NCI-H2227 (cell line): ENCODE results near the gene MKNK2.

Experiments
- DNase-seq: peaks from one replicate; lab custom pipeline; 2025; ENCODE audit not compliant: unreplicated experiment; lab: John Stamatoyannopoulos, UW

The MKNK2 gene

DNA sequence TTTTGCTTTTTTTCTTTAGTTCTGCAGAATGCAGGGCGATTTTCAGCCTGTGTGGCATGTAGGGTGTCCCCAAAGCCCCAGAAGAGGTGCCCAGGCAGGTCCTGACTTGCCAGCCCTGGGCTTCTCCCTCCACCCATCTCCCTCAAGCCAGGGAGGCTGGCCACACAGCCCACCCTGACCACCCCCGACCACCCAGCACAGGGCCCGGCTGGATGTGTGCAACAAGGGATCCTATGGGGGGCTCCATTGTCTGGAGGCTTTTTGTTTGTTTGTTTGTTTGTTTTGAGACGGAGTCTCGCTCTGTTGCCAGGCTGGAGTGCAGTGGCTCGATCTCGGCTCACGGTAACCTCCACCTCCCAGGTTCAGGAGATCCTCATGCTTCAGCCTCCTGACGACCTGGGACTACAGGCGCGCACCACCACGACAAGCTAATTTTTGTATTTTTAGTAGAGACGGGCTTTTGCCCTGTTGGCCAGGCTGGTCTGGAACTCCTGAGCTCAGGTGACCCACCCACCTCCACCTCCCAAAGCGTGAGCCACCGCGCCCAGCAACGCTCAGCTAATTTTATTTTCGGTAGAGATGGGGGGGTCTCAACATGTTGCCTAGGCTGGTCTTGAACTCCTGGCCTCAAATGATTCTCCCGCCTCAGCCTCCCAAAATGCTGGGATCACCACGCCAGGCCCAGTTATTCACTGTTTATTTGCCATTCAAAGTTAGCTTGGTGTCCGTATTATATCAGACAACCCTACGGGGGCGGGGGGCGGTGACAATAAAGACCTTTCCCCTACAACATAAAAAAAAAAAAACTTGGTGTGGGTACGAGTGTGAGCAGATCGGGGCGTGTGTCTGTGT is 7.8 kb upstream of the MKNK2 start:
- DNase-seq = no peak

DNA sequence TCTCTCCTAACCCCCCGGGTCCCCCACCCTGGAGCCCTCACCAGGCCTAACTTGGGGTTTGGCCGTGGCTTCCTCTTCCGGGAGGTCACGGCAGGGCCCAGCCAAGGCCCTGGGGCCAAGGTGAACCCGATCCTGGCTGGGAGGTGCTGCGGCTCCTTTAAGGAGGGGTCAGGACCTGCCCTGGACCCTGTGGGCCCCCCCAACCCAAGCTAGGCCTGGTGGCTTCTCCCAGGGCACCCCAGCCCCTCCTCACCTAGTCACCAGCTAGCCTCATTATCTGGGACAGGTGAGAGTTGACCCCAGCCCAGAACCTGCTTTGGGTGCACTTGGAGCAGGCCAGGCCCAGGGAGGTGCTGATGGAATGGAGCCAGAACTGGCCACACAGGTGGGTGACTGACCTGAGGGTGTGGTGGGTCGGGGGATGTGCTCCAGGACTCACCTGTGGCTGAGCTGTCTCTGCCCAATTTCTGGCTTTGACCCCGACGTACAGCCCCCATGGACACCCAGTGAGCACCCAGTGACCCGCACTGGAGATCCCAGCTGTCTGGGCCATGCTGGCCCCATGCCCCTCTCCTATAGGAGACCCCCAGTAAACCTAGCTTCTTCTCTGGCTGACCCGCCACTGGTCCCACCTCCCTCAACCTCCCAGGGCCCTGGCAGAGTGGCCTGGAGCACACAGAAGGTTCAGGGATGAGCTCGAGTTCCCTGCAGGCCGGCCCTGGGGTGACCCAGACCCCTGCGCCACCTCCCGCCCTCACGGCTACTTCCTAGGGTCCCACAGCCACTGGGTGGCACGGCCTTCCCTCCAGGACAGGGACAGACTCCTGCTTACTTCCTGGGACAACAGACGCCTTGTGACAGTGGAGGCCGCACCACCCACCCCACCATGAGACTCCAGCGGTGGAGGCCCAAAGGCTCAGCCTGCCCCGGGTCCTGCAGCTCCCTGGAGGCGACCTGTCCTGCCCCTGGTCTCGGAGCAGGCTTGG is 6.7 kb upstream of the MKNK2 start:
- DNase-seq = no peak

DNA sequence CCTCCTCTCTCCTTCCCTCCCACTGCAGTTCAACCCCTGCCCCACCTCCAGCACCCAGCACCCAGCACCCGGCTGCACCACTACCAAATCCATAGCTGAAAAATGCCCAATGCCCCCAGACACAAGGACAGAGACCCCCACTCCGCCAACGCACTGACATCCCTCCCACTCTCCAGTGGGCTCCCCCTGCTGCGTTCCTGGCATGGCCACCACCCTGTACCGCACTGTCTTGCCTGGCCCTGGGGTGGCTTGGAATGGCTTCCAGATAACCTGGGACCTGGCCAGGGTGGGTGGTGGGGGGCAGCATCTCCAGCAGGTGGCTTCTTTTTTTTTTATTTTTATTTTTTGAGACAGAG is 5.8 kb upstream of the MKNK2 start:
- no peak for DNase-seq

DNA sequence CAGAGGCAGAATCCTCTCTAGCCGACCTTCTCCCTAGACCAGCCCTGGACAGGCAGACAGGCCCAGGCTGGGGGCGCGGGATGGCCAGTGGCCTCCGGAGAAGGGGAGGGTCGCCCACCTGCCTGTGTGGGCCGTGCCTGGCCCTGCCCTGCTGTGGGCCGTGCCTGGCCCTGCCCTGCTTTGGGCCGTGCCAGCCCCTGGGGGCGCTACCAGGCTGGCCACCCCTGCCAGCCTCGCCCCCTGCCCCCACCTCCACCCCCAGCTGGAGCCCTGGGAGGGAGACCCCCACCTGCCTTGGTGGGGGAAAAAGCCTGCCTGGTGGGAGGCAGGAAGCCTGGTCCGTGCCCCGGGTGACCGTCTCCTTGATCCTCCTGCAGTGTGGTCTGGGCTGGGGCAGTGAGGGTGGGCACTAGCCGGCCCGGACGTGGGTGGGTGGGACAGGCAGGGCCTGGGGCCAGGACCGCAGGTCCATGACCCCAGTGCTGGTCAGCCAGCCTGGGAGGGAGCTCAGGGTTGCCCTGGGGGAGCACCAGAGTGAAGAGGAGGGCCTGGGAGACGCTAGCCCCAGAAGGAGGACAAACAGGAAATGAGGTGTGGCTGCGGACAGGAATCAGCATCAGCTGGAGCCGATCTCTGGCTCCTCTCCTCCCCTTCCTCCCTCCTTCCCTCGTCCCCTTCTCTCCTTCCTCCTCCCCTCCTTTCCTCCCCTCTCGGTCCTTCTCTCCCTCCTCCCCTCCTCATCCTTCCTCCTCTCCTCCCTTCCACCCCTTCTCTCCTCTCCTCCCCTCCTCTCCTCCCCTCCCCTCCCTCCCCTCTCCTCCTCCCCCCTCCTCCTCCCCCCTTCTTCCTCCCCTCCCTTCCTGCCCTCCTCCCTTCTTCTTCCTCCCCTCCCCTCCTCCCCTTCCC is 5.1 kb upstream of the MKNK2 start:
- no peak for DNase-seq

DNA sequence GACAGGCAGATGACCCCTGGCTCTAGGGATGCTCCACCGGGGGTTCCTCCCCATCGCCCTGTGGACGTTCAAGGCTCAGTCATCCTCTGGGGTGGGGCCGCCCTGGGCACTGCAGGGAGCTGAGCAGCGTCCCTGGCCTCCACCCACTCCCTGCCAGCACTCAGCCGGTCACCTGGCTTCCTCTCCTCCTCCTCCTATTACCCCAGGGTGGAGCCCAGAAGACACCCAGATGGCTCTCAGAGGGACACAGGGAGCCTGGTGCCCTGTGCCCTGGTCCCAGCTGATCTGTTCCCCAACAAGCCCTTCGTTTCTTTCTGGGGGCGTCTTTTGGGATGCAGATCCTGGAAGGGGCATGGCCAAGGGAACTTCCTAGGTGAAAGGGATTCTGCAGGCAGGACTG is 3.7 kb upstream of the MKNK2 start:
- DNase-seq = no peak

DNA sequence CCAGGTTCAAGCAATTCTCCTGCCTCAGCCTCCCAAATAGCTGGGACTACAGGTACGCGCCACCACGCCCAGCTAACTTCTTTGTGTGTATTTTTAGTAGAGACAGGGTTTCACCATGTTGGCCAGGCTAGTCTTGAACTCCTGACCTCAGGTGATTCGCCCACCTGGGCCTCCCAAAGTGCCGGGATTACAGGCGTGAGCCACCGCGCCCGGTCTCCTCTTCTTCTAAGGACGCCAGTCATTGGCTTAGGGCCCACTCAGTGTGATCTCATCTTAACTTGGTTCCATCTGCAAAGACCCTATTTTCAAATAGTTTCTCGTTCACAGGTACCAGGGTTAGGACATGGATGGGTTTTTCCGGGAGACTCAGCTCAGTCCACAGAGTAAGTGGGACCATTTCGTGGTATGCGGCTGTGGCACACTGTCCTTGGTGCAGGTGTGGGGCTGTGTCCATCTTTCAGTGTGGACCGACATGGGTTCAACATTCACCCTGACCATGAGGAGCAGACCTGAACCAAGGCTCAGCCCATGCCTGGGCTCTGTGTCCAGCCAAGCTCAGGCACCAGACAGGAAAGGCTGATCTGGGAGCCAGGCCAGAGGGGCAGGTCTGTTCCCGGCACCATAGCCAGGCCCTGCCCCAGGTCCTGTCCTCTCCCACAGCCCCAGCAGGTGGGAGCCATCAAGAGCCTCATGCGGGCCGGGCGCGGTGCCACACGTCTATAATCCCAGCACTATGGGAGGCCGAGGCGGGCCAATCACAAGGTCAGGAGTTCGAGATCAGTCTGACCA is 2.8 kb upstream of the MKNK2 start:
- no peak for DNase-seq

DNA sequence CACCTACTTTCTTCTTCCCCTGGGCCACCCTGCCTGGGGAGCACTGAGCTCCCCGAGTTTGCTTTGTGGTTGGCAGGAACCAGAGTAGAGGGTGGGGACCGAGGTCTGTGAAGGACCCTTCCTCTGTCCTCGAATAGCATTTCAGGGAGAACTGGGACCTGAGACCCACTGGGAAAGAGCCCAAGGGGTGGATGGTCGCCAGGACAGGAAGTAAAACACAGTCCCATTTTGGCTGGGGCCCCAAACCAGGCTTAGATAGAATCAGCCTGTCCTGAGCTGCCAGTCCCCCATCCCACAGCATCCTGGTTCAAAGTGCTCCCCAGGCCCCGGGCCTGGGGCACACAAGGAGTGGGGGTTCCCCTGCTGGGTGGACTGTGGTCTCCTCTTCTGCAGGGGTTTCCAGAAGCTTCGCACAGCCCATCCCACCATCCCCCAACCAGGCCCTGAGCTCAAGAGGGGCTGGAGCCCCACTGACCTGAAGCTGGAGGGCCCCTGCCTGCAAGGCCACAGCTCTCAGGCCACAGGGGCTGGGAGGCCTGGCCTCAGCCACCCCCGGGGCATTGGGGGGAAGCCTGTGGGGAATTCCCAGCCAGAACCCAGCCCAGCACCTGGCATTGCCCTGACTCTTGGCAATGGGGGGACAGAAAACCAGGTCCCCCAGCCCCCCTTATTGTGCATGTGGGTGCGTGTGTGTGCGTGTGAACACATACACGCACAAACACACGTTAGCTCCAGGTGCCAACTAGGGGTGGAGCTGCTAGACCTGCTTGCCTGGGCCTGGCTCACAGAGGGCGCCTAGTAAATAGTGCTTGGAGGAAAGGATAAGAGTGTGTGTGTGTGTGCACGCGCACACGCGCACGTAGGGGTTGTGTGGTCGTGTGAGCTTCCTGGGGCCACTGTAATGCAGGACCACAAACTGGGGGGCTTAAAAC is 995 bp upstream of the MKNK2 start:
- no peak for DNase-seq

DNA sequence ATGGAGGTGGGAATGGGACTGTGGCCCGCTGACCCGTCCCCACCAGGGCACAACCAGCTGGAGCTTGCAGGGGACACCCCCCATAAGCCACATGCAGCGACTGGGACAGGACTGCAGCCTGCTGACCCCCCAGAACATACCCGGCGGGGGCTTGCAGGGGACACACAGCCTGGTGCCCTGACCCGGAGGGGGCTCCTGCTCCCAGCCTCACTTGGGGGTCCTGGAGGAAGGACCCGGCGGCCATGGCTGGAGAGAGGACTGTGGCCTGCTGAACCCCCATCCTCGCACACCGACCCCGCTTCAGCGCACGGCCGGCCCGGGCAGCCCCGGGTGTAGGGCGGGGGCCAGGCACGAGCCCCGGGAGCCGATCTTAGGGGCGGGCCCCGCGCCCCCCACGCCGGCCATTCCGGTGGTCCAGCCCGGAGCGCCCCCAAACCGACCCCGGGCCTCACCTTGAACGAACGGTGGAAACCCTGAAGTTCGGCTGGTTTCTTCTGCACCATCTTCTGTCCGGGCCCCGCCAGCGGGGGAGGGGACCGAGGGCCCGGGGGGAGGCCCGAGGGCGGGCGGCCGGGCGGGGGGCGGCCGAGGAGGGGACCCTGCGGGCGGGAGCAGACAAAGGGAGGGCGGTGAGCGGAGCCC is 574 bp downstream of the MKNK2 start:
- DNase-seq = no peak

DNA sequence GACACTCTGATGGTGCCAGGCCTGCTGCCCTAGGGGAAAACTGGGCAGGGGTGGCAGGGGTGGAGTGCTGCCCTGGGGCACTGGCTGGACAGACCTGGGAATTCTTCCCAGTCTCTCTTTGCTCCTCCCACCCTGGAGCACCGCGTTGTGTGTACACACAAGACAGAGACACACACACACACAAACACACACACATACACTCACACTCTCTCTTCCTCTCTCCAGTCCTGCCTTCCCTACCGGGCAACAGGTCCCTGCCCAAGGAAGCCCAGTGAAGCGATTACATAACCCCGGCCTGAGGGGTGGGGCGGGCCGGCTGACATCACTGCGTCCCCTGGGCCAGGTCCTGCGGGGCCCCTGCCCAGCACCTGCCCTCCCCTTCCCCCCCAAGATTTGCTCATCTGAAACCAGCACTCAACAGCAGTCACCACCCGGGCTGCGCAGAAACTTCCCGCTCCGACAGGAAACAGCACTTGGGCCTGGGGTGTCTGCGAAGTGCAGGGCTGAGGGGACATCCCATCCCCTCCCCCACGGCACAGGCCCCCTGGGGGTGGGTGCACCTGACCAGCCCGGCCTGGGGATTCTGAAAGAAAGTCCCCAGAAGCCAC is 1.2 kb downstream of the MKNK2 start:
- DNase-seq = peak; percentile 61

DNA sequence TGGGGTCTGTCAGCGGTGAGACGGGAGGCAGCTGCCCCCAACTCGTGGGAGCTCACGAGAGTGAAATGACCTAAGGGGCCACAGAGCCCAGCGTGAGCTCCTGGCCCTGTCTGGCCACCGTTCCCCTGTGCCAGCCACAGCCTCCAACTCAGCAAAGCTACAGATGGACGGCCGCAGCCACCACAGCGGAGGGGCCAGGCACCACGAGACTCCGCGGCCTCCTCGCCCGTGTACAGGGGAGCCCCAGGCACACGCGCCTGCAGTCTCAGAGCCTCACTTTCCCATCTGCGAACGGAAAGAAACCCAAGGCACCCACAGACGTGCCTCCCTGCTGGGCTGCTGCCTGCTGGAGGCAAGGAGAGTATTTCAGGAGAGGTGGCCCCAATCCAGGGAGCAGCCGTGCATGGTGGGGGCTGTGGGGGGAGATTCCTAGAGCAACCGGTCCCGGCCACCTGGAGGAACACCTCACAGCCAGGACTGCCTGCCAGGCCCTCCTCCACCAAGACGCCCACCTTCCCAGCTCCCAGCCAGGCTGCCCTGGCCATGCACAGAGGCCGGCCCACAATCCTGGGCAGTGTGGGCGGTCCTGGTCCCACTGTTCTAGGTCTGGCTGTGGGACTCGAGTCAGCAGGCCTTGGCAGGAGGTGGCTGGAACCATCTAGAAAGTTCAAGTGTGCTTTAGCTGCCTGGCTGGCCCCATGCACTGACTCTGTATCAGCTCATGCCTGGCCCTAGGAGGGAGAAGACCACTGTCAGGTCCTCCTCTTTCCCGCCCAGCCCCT is 1.9 kb downstream of the MKNK2 start:
- DNase-seq = no peak

DNA sequence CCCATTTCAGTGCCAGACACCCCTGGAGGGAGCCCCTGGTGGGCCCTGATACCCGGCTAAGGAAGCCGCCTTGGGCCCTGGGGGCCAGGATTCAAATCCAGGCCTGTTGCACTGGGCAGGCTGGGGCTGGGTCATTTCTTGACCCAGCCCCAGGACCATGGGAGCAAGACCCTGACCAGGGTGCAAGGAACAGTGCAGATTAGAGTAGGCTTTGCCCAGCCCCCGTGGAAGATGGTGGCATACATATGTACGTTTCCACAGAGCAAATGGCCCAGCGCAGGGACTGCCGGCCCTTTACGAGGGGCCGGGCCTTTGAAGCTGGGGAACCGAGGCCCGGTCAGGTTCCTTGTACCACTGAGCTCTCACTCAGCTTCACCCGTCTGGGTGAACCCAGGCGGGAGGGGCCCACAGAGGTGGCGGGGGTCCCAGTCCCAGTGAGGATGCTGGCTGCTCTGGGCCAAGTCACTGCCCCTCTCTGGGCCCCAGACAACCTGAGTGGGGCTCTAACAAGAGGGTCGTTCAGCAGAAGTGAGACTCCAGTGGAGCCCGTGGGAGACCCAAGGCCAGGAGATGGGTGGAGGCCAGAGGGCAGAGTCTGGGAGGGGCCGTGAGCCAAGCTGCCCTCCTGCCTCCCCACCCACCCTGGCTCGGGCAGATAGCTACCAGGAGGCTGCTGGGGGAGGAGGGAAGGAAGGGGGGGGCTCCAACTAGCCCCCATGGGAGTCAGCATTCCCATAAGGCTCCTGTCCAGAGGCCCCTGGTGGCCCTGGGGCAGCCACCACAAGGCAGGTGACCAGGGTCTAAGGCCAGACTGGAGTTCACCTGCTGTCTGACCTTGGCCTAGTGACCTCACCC is 2.7 kb downstream of the MKNK2 start:
- no peak for DNase-seq

DNA sequence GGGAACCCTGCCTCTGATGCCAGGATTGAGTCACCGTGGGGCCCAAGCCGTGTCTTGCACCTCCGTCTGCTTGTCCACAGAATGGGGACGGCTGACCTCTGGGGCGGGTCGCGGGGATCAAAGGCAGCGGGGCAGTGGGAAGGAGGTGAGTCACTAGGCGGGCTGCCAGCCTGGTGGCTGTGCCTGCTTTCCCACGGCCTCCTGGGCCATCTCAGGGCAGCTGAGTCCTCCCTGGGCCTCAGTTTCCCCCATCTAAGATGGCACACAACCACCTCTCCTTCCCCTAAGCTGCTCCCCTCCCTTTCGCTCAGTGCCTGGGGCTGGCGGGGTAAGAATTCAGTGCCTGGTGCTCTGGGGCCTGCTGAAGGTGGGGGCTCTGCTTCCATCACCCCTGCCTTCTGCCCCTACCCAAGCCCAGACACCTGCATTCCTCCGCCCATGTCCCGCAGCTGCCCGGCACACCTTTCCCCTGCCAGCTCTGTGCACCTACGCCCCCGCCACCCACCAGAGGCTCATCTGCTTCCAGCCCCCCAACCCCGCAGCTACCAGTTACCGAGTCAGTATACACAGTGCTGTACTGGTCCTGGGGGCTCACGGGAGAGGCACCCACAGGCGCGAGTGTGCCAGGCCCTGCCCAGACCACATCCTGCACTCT is 3.5 kb downstream of the MKNK2 start:
- DNase-seq = no peak

DNA sequence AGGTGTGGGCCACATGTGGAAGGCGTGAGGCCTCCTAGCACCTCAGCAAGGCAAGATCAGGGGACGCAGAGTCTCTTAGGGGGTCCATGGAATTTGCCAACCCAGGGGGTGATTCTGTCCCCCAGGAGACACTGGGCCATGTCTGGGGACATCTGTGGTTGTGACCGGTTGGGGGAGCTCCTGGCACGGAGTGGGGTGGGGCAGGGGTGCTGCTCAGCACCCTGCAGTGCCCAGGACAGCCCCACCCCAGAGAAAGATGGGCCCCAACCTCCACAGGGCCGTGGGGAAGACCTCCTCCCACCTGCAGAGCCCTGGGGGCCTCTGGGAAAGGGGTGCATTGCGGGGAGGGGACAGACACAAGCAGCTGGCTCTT is 4.0 kb downstream of the MKNK2 start:
- no peak for DNase-seq

DNA sequence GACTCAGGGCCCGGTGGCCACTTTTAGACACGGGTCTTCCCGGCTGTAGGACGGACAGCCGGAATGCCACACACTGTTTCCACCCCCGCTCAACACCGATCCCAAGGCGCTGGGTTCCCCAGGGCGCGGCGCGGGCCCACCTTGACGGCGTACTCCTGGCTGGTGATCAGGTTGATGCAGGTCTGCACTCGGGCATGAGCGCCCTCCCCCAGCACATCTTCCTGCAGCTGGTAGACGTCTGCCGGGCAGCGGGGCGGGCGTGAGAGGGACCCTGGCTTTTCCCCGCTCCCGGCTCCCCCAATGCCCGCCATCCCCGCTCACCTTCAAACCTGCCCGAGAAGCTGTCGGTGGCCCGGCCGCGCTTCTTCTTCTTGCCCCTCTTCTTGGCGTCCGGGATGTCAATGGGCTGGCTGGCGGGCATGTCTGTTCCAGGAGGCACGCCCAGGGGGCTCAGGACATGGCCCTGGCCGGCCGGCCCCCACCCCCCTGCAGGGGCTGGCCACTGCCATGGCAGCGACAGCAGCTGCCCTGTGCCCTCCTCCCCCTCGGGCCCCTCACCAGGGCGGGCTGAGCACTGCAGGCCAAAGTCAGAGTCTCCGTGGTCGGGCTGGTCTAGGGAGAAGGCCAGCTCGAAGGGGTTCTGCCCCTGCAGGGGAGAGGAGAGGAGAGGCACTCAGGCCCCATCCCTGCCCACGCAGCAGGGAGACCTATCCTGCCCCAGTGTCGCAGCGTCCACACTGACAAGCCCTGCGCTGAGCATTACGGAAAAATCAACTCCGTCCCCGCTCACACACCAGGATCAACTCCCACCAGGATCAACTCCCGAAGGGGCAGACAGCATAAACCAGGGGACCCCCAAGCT is 4.8 kb downstream of the MKNK2 start:
- DNase-seq = no peak

DNA sequence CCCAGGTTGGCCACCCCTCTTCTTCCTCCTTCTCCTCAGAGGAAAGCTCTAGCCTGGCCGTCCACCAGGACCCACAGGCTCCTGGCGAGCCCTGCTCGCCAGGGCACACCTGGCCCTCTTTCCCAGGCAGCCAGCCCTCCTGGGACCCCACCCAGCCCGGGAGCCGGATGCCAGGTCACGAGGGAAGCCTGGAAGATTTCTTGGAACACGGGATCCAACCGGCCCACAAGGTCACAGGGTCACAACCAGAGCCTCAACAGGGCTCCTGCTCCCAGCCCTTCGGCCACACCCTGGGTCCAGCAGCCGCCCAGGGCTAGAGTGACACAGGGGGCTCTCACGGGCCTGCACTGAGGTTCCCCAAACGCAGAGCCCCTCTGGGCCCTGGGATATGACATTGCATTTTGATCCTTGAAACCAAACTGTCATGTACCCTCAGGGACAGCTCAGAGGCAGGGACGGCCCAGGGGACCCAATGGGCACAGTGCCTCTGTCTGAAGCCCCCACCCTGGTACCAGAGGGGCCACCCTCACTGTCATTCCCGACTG is 5.5 kb downstream of the MKNK2 start:
- DNase-seq = no peak
